CD14-positive monocyte (primary cell): Measurements from ENCODE around the gene LBR. TPM values are rescaled to one million over a fixed set of nuclear protein-coding genes. Genes with fewer than 3 reads are reported as not detected.

Experiments
- DNase-seq, 3 donors: peaks; one replicate each; pipeline ENCODE4 v3.0.0-alpha.2; 2011 to 2022
- H2AFZ ChIP-seq: 2 replicates; pipeline ENCODE4 v1.6.0; 2012; ENCODE audit warnings: mild to moderate bottlenecking, low read depth, low read length, inconsistent platforms; ENCODE audit not compliant: insufficient read depth, poor library complexity, severe bottlenecking
- H3K27ac ChIP-seq, 2 donors: 1 replicate in 1 of 2; 2 replicates in 1 of 2; pipeline ENCODE4 v1.5.1; 2012 to 2013; ENCODE audit warnings: low read length in 2 of 2, control low read depth in 1 of 2, inconsistent platforms in 1 of 2, low read depth in 1 of 2, mild to moderate bottlenecking in 1 of 2
- H3K27me3 ChIP-seq, 2 donors: one replicate each; pipeline versions ENCODE4 v1.6.0 to v1.6.1; 2011 to 2013; ENCODE audit warnings: low read length in 2 of 2; ENCODE audit not compliant: control insufficient read depth in 2 of 2, insufficient read depth in 2 of 2
- H3K36me3 ChIP-seq, 2 donors: replicated peaks in 1 of 2; 1 replicate in 1 of 2; 2 replicates in 1 of 2; pipeline versions ENCODE4 v1.5.1 to v1.6.1; 2012 to 2013; ENCODE audit warnings: low read length in 2 of 2, control low read depth in 1 of 2, inconsistent platforms in 1 of 2, mild to moderate bottlenecking in 1 of 2; ENCODE audit not compliant: insufficient read depth in 2 of 2, control insufficient read depth in 1 of 2
- H3K4me1 ChIP-seq, 2 donors: 1 replicate in 1 of 2; 2 replicates in 1 of 2; pipeline versions ENCODE4 v1.5.1 to v1.6.1; 2012 to 2013; ENCODE audit warnings: low read length in 2 of 2, control low read depth in 1 of 2, inconsistent platforms in 1 of 2, mild to moderate bottlenecking in 1 of 2, moderate library complexity in 1 of 2; ENCODE audit not compliant: insufficient read depth in 2 of 2, control insufficient read depth in 1 of 2
- H3K4me2 ChIP-seq: replicated peaks from 2 replicates; pipeline ENCODE3; 2012; ENCODE audit warnings: low read length, moderate library complexity, mild to moderate bottlenecking; ENCODE audit not compliant: poor library complexity, severe bottlenecking; ENCODE audit errors: extremely low read depth
- H3K4me3 ChIP-seq, 3 experiments: fragments of 200-600 bp in 1 of 3; sonication (generic) in 1 of 3; replicated peaks in 1 of 3; 1 replicate in 2 of 3; 2 replicates in 1 of 3; pipeline ENCODE4 v1.5.1; 2011 to 2013; ENCODE audit warnings: low read length in 3 of 3, mild to moderate bottlenecking in 3 of 3, control low read depth in 2 of 3, low read depth in 2 of 3, inconsistent platforms in 1 of 3, moderate library complexity in 1 of 3
- H3K79me2 ChIP-seq: 2 replicates; pipeline ENCODE4 v1.6.0; 2012; ENCODE audit warnings: mild to moderate bottlenecking, control low read depth, inconsistent platforms, low read length, moderate library complexity; ENCODE audit not compliant: insufficient read depth
- H3K9ac ChIP-seq: 2 replicates; pipeline ENCODE4 v1.6.0; 2017; ENCODE audit warnings: low read length, mild to moderate bottlenecking; ENCODE audit not compliant: insufficient read depth, poor library complexity, severe bottlenecking
- H3K9me3 ChIP-seq, 2 donors: replicated peaks in 1 of 2; 1 replicate in 1 of 2; 2 replicates in 1 of 2; pipeline versions ENCODE4 v1.5.1 to v1.6.1; 2012 to 2013; ENCODE audit warnings: low read length in 2 of 2, control low read depth in 1 of 2; ENCODE audit not compliant: control insufficient read depth in 1 of 2, insufficient read depth in 1 of 2
- H4K20me1 ChIP-seq: 2 replicates; pipeline ENCODE4 v1.6.0; 2012; ENCODE audit warnings: mild to moderate bottlenecking, low read length, control low read depth, moderate library complexity; ENCODE audit not compliant: insufficient read depth
- H3K27ac Mint-ChIP-seq, 7 donors: one replicate each; pipeline ENCODE4 v1.8.0; 2020; ENCODE audit warnings: mild to moderate bottlenecking in 7 of 7, mixed read lengths in 7 of 7, moderate library complexity in 6 of 7, inconsistent platforms in 2 of 7
- H3K27me3 Mint-ChIP-seq, 3 donors: one replicate each; pipeline ENCODE4 v1.8.0; 2021 to 2022; ENCODE audit warnings: low read depth in 3 of 3, mild to moderate bottlenecking in 3 of 3, mixed read lengths in 3 of 3, moderate library complexity in 3 of 3, inconsistent platforms in 1 of 3
- H3K36me3 Mint-ChIP-seq, 2 donors: one replicate each; pipeline ENCODE4 v1.8.0; 2020; ENCODE audit warnings: mixed read lengths in 2 of 2, inconsistent platforms in 1 of 2, mild to moderate bottlenecking in 1 of 2
- H3K4me1 Mint-ChIP-seq: one replicate; pipeline ENCODE4 v1.8.0; 2020; ENCODE audit warnings: mild to moderate bottlenecking, mixed read lengths
- H3K4me3 Mint-ChIP-seq, 2 donors: one replicate each; pipeline ENCODE4 v1.8.0; 2020; ENCODE audit warnings: mild to moderate bottlenecking in 2 of 2, mixed read lengths in 2 of 2, moderate library complexity in 1 of 2
- H3K9me3 Mint-ChIP-seq, 7 donors: one replicate each; pipeline ENCODE4 v1.8.0; 2020 to 2022; ENCODE audit warnings: mixed read lengths in 7 of 7, mild to moderate bottlenecking in 6 of 7, moderate library complexity in 6 of 7, inconsistent platforms in 2 of 7
- WGBS: methylation state at CpG from one replicate; pipeline ENCODE4 v1.1.5; 2013; ENCODE audit warnings: missing lambda C conversion rate; ENCODE audit not compliant: insufficient coverage; 5-methylcytosine and 5-hydroxymethylcytosine counted together
- intact Hi-C, 2 donors: fragments of 100-400 bp; cut with micrococcal nuclease; formaldehyde crosslinking; loops; one replicate each; pipeline versions ENCODE4 v1.15.0 to v1.15.1; 2023
- polyA plus RNA-seq, 3 donors: library from polyadenylated mRNA; depleted of rRNA in 1 of 3; unstranded in 2 of 3; stranded (reverse) in 1 of 3; fragments of 300-500 nt in 2 of 3; fragments of >200 nt in 1 of 3; fragmentation: Illumina TruSeq in 2 of 3; gene quantifications; 1 replicate in 2 of 3; 2 replicates in 1 of 3; pipeline ENCODE4 v1.2.3, GENCODE V29; 2012 to 2021
- TF ChIP-seq, protein P1 (sequence below): fragments of 200-600 bp; IDR thresholded peaks from one replicate; pipeline ENCODE4 v1.8.0; 2022; ENCODE audit warnings: antibody characterized with exemption, mild to moderate bottlenecking

Gene LBR
- polyA plus RNA-seq, 3 donors, result 31.8 to 125 (median 100) TPM

DNA sequence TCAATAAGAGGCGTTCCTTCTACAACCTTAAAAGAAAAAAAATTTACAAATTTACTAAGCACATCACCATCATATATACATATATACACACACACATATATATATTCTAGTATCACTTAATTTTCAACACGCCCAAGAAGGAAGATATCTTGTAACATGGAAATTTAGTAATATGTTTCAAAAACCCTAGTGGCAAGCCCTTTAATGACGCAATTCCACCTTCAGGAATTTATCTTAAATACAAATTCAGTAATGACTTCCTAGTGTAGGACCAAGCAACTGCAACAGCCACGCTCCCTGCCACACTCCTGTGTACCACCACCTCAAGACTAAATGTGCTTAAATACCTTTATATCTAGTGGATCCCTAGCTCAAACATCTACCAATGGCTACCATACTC is 12.5 kb downstream of the LBR start:
- Mint-ChIP-seq H3K4me3 (no peak overlapping the region), H3K27ac (peak overlapping the region in 5 of 7 donors; percentile 8 to 65 (median 48)), H3K36me3 (peaks cover 89 to 95% of the 10 kb centered on the region in 2 donors), H3K27me3 (peaks cover 0 to 2% (median 0%) of the 10 kb centered on the region in 3 donors), H3K4me1 (peaks cover 25% of the 10 kb centered on the region), H3K9me3 (no peaks in the 10 kb centered on the region)
- intact Hi-C loops, result no loop called here
- H3K4me1 ChIP-seq, result peaks cover 17 to 22% of the 10 kb centered on the region in 2 donors
- H3K36me3 ChIP-seq, result peaks cover 83 to 100% of the 10 kb centered on the region in 2 donors
- H3K27me3 ChIP-seq, result no peaks in the 10 kb centered on the region
- no peak overlapping the region for H3K9ac ChIP-seq
- H2AFZ ChIP-seq, result no peak overlapping the region
- peaks cover 85% of the 10 kb centered on the region for H4K20me1 ChIP-seq
- peaks cover 100% of the 10 kb centered on the region for H3K79me2 ChIP-seq
- peak overlapping the region in 1 of 2 donors; percentile 44 for H3K27ac ChIP-seq
- H3K9me3 ChIP-seq, result no peaks in the 10 kb centered on the region
- WGBS, result 35% methylated on average over 2 of the region's 4 CpGs
- TF ChIP-seq, protein P1, sequence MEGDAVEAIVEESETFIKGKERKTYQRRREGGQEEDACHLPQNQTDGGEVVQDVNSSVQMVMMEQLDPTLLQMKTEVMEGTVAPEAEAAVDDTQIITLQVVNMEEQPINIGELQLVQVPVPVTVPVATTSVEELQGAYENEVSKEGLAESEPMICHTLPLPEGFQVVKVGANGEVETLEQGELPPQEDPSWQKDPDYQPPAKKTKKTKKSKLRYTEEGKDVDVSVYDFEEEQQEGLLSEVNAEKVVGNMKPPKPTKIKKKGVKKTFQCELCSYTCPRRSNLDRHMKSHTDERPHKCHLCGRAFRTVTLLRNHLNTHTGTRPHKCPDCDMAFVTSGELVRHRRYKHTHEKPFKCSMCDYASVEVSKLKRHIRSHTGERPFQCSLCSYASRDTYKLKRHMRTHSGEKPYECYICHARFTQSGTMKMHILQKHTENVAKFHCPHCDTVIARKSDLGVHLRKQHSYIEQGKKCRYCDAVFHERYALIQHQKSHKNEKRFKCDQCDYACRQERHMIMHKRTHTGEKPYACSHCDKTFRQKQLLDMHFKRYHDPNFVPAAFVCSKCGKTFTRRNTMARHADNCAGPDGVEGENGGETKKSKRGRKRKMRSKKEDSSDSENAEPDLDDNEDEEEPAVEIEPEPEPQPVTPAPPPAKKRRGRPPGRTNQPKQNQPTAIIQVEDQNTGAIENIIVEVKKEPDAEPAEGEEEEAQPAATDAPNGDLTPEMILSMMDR, result no peak
- H3K4me2 ChIP-seq, result no peak overlapping the region
- no peak overlapping the region for H3K4me3 ChIP-seq
- DNase-seq, result no peak

DNA sequence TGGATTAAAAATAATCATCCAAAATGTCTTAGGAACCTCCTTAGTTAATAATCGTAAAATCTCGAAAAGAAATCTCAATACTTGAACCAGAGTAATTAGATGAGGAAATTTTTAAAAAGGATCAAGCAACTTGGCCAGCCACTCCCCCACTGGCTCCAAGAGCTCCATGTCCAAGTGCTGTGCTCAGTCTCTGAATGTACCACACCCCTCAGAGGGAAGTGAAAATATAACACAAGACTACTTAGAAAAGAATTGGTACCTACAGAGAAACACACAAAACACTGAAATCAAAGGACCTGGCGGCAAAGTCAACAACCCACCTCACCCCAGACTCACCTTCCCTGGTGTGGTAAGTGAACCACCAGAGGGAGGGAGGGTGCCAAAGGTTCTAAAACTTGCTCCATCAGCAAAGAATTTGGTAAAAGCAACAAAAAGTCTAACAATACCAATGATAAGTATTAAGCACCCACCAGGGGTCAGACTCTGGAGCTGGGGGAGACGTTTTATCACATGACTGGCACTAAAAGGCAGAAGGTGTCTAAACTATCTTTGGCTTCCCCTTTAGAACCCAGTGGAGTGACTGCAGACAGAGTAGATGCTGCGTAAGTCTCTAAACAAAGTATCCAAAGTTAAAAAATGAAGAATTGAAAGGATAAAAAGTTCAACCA is 14.0 kb downstream of the LBR start:
- Histone ChIP-seq H3K27me3 (no peaks in the 10 kb centered on the region), H3K27ac (peak overlapping the region; percentile 19 to 57), H3K9me3 (no peaks in the 10 kb centered on the region), H2AFZ (no peak overlapping the region), H3K79me2 (peaks cover 99% of the 10 kb centered on the region), H3K9ac (no peak overlapping the region), H3K4me3 (no peak overlapping the region), H3K36me3 (peaks cover 86 to 100% of the 10 kb centered on the region in 2 donors), H3K4me1 (peaks cover 17 to 22% of the 10 kb centered on the region in 2 donors), H4K20me1 (peaks cover 85% of the 10 kb centered on the region), H3K4me2 (no peak overlapping the region)
- H3K27me3 Mint-ChIP-seq, result peaks cover 0 to 2% (median 0%) of the 10 kb centered on the region in 3 donors
- intact Hi-C loops, result no loop called here
- WGBS, result no CpG with 5 or more reads among the region's 5 CpGs
- peak overlapping the region in 6 of 7 donors; percentile 20 to 87 (median 68) for H3K27ac Mint-ChIP-seq
- peaks cover 92 to 95% of the 10 kb centered on the region in 2 donors for H3K36me3 Mint-ChIP-seq
- DNase-seq, result peak in 1 of 3 donors; percentile 16
- no peaks in the 10 kb centered on the region for H3K9me3 Mint-ChIP-seq
- TF ChIP-seq, protein P1, result peak; percentile 21
- peaks cover 25% of the 10 kb centered on the region for H3K4me1 Mint-ChIP-seq
- H3K4me3 Mint-ChIP-seq, result no peak overlapping the region
